D341Med (cell line): ENCODE results near the gene COG7.

ENCODE experiments used
- DNase-seq: peaks from one replicate; pipeline ENCODE4 v3.0.0; 2012; ENCODE audit warnings: low spot score

COG7 gene

DNA sequence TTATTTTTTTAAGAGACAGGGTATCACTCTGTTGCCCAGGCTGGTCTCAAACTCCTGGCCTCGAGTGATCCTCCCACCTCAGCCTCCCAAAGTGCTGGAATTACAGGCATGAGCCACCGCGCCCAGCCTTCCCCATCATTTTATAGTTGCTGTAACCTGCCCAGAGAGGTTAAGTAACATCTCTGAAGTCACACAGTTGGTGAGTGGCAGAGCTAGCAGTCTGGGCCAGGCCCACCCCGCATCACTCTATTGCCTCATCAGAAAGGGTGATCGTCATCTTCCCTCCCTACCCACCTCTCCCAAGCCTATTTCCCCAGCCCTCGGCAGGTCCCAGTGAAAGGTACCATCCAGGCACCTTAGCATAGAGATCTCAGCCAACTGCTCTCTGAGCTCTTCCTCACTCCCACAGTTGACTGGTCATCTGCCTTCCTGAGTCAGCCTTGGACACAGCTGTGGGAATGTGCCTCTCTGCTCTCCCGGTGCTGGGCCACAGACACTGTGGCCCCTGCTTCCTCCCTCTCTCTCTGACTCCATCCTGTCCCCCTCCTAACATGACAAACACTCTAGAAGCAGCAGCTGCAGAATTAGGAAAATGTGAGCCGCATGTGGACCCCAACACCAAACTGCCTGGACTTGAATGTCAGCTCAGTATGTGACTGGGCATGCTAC lies 93.8 kb downstream of the COG7 start:
- DNase-seq, result no peak

DNA sequence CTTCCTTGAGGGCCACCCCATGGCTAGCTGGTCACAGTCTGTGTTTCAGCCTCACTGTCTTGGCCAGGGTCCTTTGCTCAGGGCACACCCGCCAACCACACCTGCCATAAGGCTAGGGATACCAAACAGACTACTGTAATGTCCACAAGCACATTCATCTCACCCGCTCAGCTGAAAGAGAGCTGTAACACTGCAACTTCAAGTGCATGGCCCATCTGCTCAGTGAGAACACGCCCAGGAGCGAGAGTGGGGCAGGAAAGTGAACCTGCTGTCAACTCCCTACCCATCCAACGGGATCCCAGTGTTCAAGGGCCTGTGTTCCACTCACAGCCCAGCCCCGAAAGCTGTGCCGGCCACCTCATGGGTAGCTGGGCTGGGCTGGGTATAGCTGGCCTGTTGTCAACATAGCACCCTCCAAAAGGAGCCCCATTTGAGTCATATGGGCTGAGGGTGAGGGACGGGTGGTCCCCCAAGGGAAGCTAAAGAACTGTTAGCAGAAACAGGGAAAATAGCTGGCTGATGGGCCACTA lies 95.2 kb downstream of the COG7 start:
- no peak for DNase-seq

DNA sequence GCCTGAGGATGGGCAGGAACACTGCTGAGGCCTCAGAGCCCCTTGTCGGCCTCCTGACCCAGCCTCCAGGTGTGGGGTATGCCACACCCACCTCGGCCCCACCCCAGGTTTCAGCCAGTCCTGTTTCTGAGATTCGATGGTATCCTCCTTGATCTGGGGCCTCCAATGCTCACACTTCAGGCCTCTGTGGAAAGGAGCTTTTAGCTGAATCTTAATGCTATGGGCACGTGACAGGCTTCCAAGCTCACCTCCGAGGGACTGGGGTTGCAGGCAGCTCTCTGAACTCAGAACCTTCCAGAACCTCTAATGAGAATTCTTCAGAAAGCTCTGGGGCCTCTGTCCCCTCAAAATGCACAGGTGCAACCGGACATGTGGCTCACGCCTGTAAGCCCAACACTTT lies 96.0 kb downstream of the COG7 start:
- DNase-seq, result no peak

DNA sequence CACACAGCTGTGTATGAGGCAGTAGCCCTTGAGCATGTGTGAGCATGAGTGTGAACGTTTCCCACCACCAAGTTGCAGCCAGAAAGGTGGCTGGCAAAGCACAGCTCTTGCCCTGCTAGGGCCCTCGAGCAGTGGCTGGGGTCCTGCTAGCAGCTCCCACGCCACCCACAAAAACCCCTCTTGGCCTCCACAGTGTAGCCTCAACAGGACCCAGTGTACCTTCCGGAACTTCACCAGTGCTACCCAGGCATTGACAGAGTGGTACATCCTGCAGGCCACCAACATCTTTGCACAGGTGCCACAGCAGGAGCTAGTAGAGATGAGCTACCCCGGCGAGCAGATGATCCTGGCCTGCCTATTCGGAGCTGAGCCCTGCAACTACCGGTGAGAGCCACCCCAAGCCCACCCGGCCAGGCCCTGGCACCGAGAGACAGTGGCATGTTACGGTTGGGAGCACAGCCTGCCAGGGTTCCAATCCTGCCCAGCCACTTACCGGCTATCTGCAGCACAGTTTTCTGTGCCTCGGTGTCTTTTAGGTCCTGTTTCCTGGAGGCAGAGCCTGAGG lies 97.8 kb downstream of the COG7 start:
- no peak for DNase-seq

DNA sequence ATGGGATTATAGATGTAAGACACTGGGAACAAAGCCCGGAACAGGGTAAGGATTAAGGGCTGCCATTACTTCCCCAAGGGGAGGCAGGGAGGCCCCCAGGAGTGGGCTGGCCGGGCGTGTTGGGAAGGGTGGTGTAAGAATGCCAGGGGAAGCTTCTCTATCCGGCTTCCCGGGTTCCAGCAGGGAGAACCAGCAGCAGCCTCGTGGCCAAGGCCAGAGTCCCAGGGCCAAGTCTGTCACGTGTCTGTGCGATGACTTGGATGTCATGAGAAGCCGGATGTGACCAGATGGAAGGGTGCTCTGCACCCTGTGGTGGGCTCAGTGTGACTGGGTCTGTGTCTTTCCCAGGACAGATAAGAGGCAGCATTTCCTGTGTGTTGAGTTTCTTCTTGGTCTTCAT lies 98.7 kb downstream of the COG7 start:
- DNase-seq, result no peak

DNA sequence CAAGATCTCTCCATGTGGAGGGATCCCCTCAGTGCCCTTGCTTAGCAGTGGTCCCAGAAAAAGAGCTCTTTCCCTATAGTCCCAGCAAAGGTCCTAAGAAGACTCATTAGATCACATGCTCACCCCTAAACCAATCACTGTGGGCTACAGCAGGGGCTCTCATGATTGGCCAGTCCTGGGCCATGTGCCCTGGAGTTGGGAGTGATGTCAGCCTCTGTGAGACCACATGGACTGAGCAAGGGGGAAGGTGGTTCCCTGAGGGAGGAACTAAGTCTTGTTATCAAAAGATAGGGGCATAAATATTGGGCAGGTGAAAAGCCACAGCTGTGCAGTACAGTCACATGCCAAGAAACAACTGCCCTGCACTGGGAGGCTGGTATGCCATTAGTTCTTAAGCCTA lies 99.5 kb downstream of the COG7 start:
- DNase-seq, result no peak

DNA sequence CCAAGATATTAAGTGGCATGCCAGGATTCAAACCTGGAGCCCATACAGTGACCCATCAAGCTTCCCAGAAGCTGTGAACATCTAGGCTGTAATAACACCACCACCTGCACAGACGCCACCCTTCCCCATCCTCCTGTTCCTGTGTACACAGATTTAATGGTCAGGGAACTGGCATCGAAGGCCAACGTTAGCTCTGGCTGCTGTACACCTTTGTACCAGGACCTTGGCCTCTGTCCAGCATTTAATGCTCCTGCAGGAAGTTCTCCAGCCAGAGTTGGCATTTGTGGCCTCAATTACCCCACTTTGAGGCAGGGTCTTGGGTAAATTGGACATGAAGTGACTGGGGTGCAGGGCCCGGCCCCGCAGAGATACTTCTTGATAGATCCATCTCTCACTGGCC lies 101.6 kb downstream of the COG7 start:
- no peak for DNase-seq

DNA sequence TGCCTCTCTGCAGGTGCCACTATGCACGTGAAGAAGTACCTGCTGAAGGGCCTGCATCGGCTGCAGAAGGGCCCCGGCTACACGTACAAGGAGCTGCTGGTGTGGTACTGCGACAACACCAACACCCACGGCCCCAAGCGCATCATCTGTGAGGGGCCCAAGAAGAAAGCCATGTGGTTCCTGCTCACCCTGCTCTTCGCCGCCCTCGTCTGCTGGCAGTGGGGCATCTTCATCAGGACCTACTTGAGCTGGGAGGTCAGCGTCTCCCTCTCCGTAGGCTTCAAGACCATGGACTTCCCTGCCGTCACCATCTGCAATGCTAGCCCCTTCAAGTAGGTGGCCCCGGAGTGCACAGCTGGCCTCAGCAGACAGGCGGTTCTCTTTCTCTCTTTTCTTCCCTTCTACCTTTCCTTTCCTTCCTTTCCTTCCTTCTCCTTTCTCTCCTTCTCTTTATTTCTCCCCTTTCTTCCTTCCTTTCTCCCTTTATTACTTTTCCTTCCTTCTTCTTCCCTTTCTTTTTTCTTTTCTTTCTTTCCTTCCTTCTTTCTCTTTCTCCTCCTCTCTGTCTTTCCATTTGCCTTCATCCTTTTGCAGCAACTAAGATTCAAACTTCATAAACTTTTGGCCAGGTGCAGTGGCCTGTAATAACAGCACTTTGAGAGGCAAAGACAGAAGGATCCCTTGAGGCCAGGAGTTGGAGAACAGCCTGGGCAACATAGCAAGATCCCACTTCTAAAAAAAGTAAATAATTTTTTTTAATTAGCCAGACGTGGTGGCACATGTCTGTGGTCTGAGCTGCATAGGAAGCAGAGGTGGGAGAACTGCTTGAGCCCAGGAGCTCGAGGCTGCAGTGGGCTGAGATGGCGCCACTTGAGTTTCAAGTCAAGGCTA lies 104.2 kb downstream of the COG7 start:
- DNase-seq, result no peak

DNA sequence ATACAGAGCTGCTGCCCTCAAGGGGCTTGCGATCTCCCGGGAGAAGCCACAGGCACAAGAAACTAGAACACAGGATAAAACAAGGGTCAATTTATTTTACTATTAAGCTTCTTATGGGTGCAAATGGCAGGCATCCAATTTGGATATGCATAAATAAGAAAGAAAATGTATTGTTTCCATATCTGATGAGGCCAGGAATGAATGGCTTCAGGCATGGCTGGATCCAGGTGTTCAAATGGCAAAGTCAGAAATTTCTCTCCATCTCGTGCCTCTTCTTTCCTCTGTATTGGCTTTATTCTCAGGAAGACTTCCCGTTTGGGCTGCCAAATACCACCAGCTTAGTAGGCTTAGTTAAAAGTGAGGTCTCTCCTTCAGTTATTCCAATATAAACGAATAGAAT lies 107.8 kb downstream of the COG7 start:
- DNase-seq, result no peak

DNA sequence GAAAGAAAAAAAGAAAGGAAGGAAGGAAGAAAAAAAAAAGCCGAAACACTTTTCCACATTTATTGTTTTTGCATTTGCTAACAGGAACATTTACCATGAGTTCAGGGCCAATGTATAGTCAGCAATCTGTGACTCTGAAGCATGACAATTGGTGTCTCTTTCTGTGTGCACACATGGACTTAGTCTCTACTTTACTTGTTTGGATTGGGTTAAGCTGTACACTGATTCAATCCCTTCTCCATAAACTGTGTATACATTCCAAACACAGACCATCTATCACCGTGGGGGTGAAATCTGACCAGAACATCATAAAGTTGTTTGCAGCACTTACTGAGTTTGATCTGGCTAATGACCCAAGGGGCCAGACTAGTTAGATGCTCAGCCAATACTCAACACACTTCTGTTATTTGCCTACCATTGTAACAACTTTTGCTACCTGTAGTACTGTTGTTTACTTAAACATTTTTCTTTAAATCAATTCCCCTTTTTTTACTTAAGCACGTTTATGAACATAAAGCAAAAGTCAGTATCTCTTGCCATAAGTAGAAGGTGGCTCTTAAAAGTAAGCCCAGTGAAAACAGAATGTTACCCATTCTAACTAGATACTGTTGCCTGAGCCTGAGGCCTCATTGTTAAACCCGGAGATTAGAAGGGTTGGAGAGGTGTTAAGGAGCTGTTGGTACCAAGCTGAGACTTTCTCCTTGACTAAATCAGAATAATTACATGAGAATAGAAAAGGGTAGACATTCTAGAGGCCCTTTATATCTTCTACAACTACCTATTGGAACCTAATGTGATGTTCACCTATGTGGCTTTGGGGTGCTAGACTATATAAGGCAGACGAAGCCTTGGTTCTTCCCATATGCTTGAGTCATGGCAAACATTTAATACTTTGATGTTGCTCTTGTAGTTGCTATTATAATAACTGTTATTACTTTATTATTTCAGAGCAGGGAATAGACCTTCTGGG lies 109.1 kb downstream of the COG7 start:
- DNase-seq, result no peak

DNA sequence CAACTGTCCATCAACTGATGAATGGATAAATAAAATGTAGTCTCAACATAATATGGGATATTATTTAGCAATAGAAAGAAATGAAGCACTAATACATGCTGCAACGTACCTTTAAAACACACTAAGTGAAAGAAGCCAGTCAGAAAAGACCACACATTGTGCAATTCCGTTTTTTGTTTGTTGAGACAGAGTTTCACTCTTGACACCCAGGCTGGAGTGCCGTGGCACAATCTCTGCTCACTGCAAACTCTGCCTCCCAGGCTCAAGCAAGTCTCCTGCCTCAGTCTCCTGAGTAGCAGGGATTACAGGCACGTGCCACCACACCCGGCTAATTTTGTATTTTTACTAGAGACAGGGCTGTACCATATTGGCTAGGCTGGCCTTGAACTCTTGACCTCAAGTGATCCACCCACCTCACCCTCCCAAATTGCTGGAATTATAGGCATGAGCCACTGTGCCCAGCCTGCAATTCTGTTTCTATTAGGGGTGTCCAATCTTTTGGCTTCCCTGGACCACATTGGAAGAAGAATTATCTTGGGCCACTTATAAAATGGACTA lies 110.8 kb downstream of the COG7 start:
- DNase-seq, result no peak

DNA sequence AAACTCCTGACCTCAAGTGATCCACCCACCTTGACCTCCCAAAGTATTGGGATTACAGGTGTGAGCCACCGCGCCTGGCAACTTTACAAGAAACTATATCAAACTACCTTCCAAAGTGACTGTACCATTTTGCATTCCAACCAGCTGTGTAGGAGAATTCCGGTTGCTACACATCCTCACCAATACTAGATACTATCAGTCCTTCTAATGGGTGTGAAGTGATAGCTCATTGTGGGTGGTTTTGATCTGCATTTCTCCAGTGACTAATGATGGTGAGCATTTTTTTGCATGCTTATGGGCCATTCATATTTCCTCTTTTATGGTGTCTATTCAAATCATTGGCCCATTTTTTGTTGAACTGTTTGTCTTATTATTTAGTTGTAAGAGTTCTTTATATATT lies 113.2 kb downstream of the COG7 start:
- DNase-seq, result no peak
